Posterior vena cava (tissue), 2 donors: ENCODE results near the gene CROCC2. TPM values are rescaled to one million over a fixed set of nuclear protein-coding genes. Genes with fewer than 3 reads are reported as not detected.

Source experiments
- DNase-seq: peaks from one replicate; pipeline ENCODE4 v3.0.0-alpha.2; 2020; ENCODE audit warnings: low spot score
- intact Hi-C, 2 donors: fragments of 100-400 bp; cut with DNase I; formaldehyde crosslinking; loops; one replicate each; pipeline versions ENCODE4 v1.14.1 to v1.14.2; 2022 to 2023
- total RNA-seq, 2 donors: library from RNA; stranded (reverse); fragmentation: NEBNext Ultra II Directional; extraction: Animal tissue kit (Norgen Biotek cat#: 25700); gene quantifications; one replicate each; pipeline ENCODE4 v1.2.1, GENCODE V29; 2021
- donor health status: DM: yes; HTN: yes; CAD: no.
- donor health status: DM: yes; HTN: yes; CAD: no.

CROCC2 gene
- total RNA-seq, 2 donors from 2014 or later = 0.09 TPM; not detected in 1

GRCh38 chr2:240874715-240875227 lies 31.4 kb upstream of the CROCC2 start:
- no peak for DNase-seq
- intact Hi-C loops = no loop called here

GRCh38 chr2:240875228-240876034 lies 30.7 kb upstream of the CROCC2 start:
- intact Hi-C loops = no loop called here
- peak; percentile 69 for DNase-seq

- DNase-seq = no peak
- intact Hi-C loops = no loop called here
Observed at GRCh38 chr2:240876035-240876474, 30.1 kb upstream of the CROCC2 start.

GRCh38 chr2:240876475-240877251 lies 29.5 kb upstream of the CROCC2 start:
- intact Hi-C loops = no loop called here
- DNase-seq = peak; percentile 73

- DNase-seq = peak; percentile 73
- intact Hi-C loops = no loop called here
Observed at GRCh38 chr2:240877460-240878340, 28.4 kb upstream of the CROCC2 start.

- peak; percentile 73 for DNase-seq
- intact Hi-C loops = no loop called here
Observed at GRCh38 chr2:240878341-240878936, 27.7 kb upstream of the CROCC2 start.

GRCh38 chr2:240879105-240879504 lies 27.0 kb upstream of the CROCC2 start:
- peak; percentile 36 for DNase-seq
- intact Hi-C loops = no loop called here

- DNase-seq = peak; percentile 57
- intact Hi-C loops = no loop called here
Observed at GRCh38 chr2:240881913-240882312, 24.2 kb upstream of the CROCC2 start.

- intact Hi-C loops = no loop called here
- peak; percentile 61 for DNase-seq
Observed at GRCh38 chr2:240884221-240884620, 21.9 kb upstream of the CROCC2 start.

GRCh38 chr2:240884745-240885144 lies 21.4 kb upstream of the CROCC2 start:
- DNase-seq = no peak
- intact Hi-C loops = no loop called here

- intact Hi-C loops = no loop called here
- DNase-seq = peak; percentile 31
Observed at GRCh38 chr2:240885566-240885965, 20.6 kb upstream of the CROCC2 start.

GRCh38 chr2:240886023-240886565 lies 20.0 kb upstream of the CROCC2 start:
- DNase-seq = peak; percentile 7
- intact Hi-C loops = no loop called here

- DNase-seq = no peak
- intact Hi-C loops = no loop called here
Observed at GRCh38 chr2:240886678-240887609, 19.2 kb upstream of the CROCC2 start.

GRCh38 chr2:240887631-240888030 lies 18.5 kb upstream of the CROCC2 start:
- intact Hi-C loops = no loop called here
- DNase-seq = no peak

- DNase-seq = no peak
Observed at GRCh38 chr2:240888130-240888889, 17.8 kb upstream of the CROCC2 start.

GRCh38 chr2:240888890-240889573 lies 17.1 kb upstream of the CROCC2 start:
- intact Hi-C loops = no loop called here
- DNase-seq = no peak

More at GRCh38 chr2:240888130-240888889, 17.8 kb upstream of the CROCC2 start:
- intact Hi-C loops = no loop called here
